ENCODE results near the gene E4F1. TPM values are rescaled to one million over a fixed set of nuclear protein-coding genes. Genes with fewer than 3 reads are reported as not detected.
A peak's percentile ranks its signal among the peaks of the same experiment; 100 is the strongest.

The E4F1 gene
- total RNA-seq, 2 experiments from 2014 or later: 21.2 to 21.7 TPM

- Mint-ChIP-seq H3K27me3 (ENCODE audit: low read depth) (no peaks in the 10 kb centered on the region), H3K36me3 (ENCODE audit: low read depth) (peaks cover 26% of the 10 kb centered on the region), H3K27ac (no peak within 1 kb of the TSS), H3K9me3 (no peaks in the 10 kb centered on the region), H3K4me3 (no peak within 1 kb of the TSS), H3K4me1 (ENCODE audit: low read depth) (peaks cover 32% of the 10 kb centered on the region)
- CTCF ChIA-PET: no interaction called here
- DNase-seq: no peak
- intact Hi-C loops (cut with micrococcal nuclease): loop anchor here (10.0 kb wide), 1 partner anchor 214 kb away; the partner anchor contains the start of gene CCNF
These were observed 12.7 kb upstream of the E4F1 start, which contains the start of gene BRICD5 for GRCh38 chr16:2210386-2211365. Gene BRICD5, minus strand, starts transcription at chr16:2210863. Its CDS starts 30 bp downstream, at chr16:2210833.

GRCh38 chr16:2211923-2212347 lies 11.5 kb upstream of the E4F1 start:
- no peaks in the 10 kb centered on the region for H3K9me3 Mint-ChIP-seq
- H3K4me3 Mint-ChIP-seq: peak overlapping the region; percentile 3
- no peaks in the 10 kb centered on the region for H3K27me3 Mint-ChIP-seq (ENCODE audit: low read depth)
- peaks cover 21% of the 10 kb centered on the region for H3K36me3 Mint-ChIP-seq (ENCODE audit: low read depth)
- CTCF ChIA-PET: no interaction called here
- peaks cover 30% of the 10 kb centered on the region for H3K4me1 Mint-ChIP-seq (ENCODE audit: low read depth)
- DNase-seq: no peak
- peak overlapping the region; percentile 13 for H3K27ac Mint-ChIP-seq
- intact Hi-C loops (cut with micrococcal nuclease): loop anchor here (10.0 kb wide), 1 partner anchor 213 kb away; the partner anchor contains the start of gene CCNF

- peak overlapping the region; percentile 13 for H3K27ac Mint-ChIP-seq
- intact Hi-C loops (cut with micrococcal nuclease): loop anchor here (10.0 kb wide), 1 partner anchor 212 kb away; the partner anchor contains the start of gene CCNF
- peaks cover 16% of the 10 kb centered on the region for H3K36me3 Mint-ChIP-seq (ENCODE audit: low read depth)
- DNase-seq: no peak
- H3K4me1 Mint-ChIP-seq (ENCODE audit: low read depth): peaks cover 25% of the 10 kb centered on the region
- H3K27me3 Mint-ChIP-seq (ENCODE audit: low read depth): no peaks in the 10 kb centered on the region
- peak overlapping the region; percentile 73 for H3K4me3 Mint-ChIP-seq
- no peaks in the 10 kb centered on the region for H3K9me3 Mint-ChIP-seq
- CTCF ChIA-PET: interaction anchor here (0.6 kb wide), 1 partner anchor 377 kb away, joined by 4 read pairs; no protein-coding TSS in a partner anchor
These were observed 10.7 kb upstream of the E4F1 start for GRCh38 chr16:2212362-2213324.

GRCh38 chr16:2213817-2214718 lies 9.3 kb upstream of the E4F1 start:
- H3K4me3 Mint-ChIP-seq: peak overlapping the region; percentile 73
- intact Hi-C loops (cut with micrococcal nuclease): loop anchor here (2.0 to 10.0 kb wide), 4 partner anchors 37 to 211 kb away; partner anchors contain the start of genes CCNF, ECI1, RNPS1 and TRAF7
- no peak overlapping the region for H3K27ac Mint-ChIP-seq
- CTCF ChIA-PET: interaction anchor here (2.4 kb wide), 1 partner anchor 19 kb away, joined by 10 read pairs; no protein-coding TSS in a partner anchor
- DNase-seq: no peak
- H3K27me3 Mint-ChIP-seq (ENCODE audit: low read depth): no peaks in the 10 kb centered on the region
- peaks cover 22% of the 10 kb centered on the region for H3K4me1 Mint-ChIP-seq (ENCODE audit: low read depth)
- H3K9me3 Mint-ChIP-seq: no peaks in the 10 kb centered on the region
- H3K36me3 Mint-ChIP-seq (ENCODE audit: low read depth): peaks cover 13% of the 10 kb centered on the region

GRCh38 chr16:2214719-2214968 lies 8.7 kb upstream of the E4F1 start, which contains the start of gene PGP:
Gene PGP, minus strand, starts transcription at chr16:2214840. Its CDS starts 63 bp downstream, at chr16:2214777.
- H3K4me1 Mint-ChIP-seq (ENCODE audit: low read depth): peaks cover 22% of the 10 kb centered on the region
- intact Hi-C loops (cut with micrococcal nuclease): loop anchor here (2.0 to 10.0 kb wide), 4 partner anchors 36 to 210 kb away; partner anchors contain the start of genes CCNF, ECI1, RNPS1 and TRAF7
- no peaks in the 10 kb centered on the region for H3K9me3 Mint-ChIP-seq
- CTCF ChIA-PET: interaction anchor here (2.4 kb wide), 1 partner anchor 20 kb away, joined by 10 read pairs; no protein-coding TSS in a partner anchor
- DNase-seq: no peak
- peaks cover 13% of the 10 kb centered on the region for H3K36me3 Mint-ChIP-seq (ENCODE audit: low read depth)
- H3K27ac Mint-ChIP-seq: peak within 1 kb of the TSS; percentile 84
- no peaks in the 10 kb centered on the region for H3K27me3 Mint-ChIP-seq (ENCODE audit: low read depth)
- peak within 1 kb of the TSS; percentile 83 for H3K4me3 Mint-ChIP-seq

GRCh38 chr16:2216330-2216729 lies 7.1 kb upstream of the E4F1 start:
- Mint-ChIP-seq H3K27ac (no peak overlapping the region), H3K27me3 (ENCODE audit: low read depth) (no peaks in the 10 kb centered on the region)

GRCh38 chr16:2223942-2224486 lies 623 bp downstream of the E4F1 start:
- Mint-ChIP-seq H3K36me3 (ENCODE audit: low read depth) (no peaks in the 10 kb centered on the region), H3K4me1 (ENCODE audit: low read depth) (peaks cover 22% of the 10 kb centered on the region), H3K27me3 (ENCODE audit: low read depth) (no peaks in the 10 kb centered on the region), H3K27ac (peak overlapping the region; percentile 18), H3K4me3 (peak overlapping the region; percentile 78), H3K9me3 (no peaks in the 10 kb centered on the region)
- intact Hi-C loops (cut with micrococcal nuclease): loop anchor here (1.0 to 5.0 kb wide), 9 partner anchors 9 to 803 kb away; partner anchors contain the start of genes ATP6V0C, ECI1, KCTD5 and MLST8
- peak; percentile 51 for DNase-seq
- CTCF ChIA-PET: no interaction called here

More at GRCh38 chr16:2216330-2216729, 7.1 kb upstream of the E4F1 start:
- intact Hi-C loops (cut with micrococcal nuclease): loop anchor here (10.0 kb wide), 1 partner anchor 208 kb away; the partner anchor contains the start of gene CCNF
- H3K4me3 Mint-ChIP-seq: peak overlapping the region; percentile 83
- no peaks in the 10 kb centered on the region for H3K9me3 Mint-ChIP-seq
- no peak for DNase-seq
- CTCF ChIA-PET: interaction anchor here (0.6 to 2.4 kb wide), 3 partner anchors 21 to 212 kb away, joined by 4 to 10 read pairs (median 5); no protein-coding TSS in a partner anchor
- H3K36me3 Mint-ChIP-seq (ENCODE audit: low read depth): peaks cover 13% of the 10 kb centered on the region
- H3K4me1 Mint-ChIP-seq (ENCODE audit: low read depth): peaks cover 22% of the 10 kb centered on the region

GRCh38 chr16:2226245-2226793 lies 2.9 kb downstream of the E4F1 start:
- intact Hi-C loops (cut with micrococcal nuclease): no loop called here
- no peaks in the 10 kb centered on the region for H3K27me3 Mint-ChIP-seq (ENCODE audit: low read depth)
- no peak overlapping the region for H3K4me3 Mint-ChIP-seq
- CTCF ChIA-PET: interaction anchor here (1.1 kb wide), 1 partner anchor 32 kb away, joined by 3 read pairs; no protein-coding TSS in a partner anchor
- H3K4me1 Mint-ChIP-seq (ENCODE audit: low read depth): peaks cover 22% of the 10 kb centered on the region
- H3K27ac Mint-ChIP-seq: no peak overlapping the region
- H3K36me3 Mint-ChIP-seq (ENCODE audit: low read depth): peaks cover 9% of the 10 kb centered on the region
- no peak for DNase-seq
- H3K9me3 Mint-ChIP-seq: no peaks in the 10 kb centered on the region

GRCh38 chr16:2226918-2227317 lies 3.5 kb downstream of the E4F1 start:
- DNase-seq: no peak
- H3K36me3 Mint-ChIP-seq (ENCODE audit: low read depth): peaks cover 12% of the 10 kb centered on the region
- CTCF ChIA-PET: interaction anchor here (1.1 kb wide), 1 partner anchor 32 kb away, joined by 3 read pairs; no protein-coding TSS in a partner anchor
- no peaks in the 10 kb centered on the region for H3K9me3 Mint-ChIP-seq
- H3K27me3 Mint-ChIP-seq (ENCODE audit: low read depth): no peaks in the 10 kb centered on the region
- intact Hi-C loops (cut with micrococcal nuclease): no loop called here
- no peak overlapping the region for H3K4me3 Mint-ChIP-seq
- H3K4me1 Mint-ChIP-seq (ENCODE audit: low read depth): peaks cover 22% of the 10 kb centered on the region
- no peak overlapping the region for H3K27ac Mint-ChIP-seq

GRCh38 chr16:2228161-2228824 lies 4.9 kb downstream of the E4F1 start:
- no peak for DNase-seq
- CTCF ChIA-PET: no interaction called here
- Mint-ChIP-seq H3K36me3 (ENCODE audit: low read depth) (peaks cover 13% of the 10 kb centered on the region), H3K4me3 (no peak overlapping the region), H3K4me1 (ENCODE audit: low read depth) (peaks cover 20% of the 10 kb centered on the region), H3K9me3 (no peaks in the 10 kb centered on the region), H3K27me3 (ENCODE audit: low read depth) (no peaks in the 10 kb centered on the region), H3K27ac (no peak overlapping the region)
- intact Hi-C loops (cut with micrococcal nuclease): no loop called here
